ENCODE data around the gene SGSM1.
"Not testable (repeated sequence)": the region's sequence is repeated elsewhere in the genome, so short reads cannot be mapped to it uniquely, and the experiment has no call there.

Gene SGSM1

DNA sequence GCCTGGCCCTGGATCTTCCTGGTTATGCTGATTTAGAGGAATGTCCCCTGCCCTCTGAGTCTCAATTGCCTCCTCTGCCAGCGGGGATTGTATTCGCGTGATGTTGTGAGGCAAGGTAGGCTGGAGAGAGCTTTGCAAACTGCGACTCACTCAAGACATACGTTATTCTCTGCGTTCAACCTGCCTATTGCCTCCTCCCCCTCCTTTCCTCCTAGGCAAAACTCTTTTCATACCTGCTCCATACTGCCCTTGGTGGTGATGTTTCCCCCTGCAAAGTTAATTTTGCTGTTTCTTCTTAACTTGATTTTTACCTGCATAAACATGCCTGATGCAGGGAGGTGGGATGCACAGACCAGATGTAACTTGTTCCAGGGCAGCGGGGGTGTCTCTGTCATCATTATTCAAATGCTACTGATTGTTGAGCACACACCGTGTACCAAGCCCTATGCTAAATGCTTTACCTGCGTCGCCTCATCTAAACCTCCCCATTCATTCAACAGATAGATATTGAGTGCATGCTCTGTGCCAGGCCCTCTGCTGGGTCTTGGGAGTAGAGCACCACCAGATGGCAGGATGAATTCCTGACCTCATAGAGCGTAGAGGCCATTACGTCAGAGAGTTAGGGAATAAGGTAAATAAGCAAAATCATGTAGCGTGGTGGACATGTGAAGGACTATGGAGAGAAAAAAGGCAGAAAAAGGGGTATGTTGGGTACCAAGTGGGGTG lies 29.0 kb downstream of the SGSM1 start:
- in situ Hi-C loops (cut with MboI; ENCODE audit: low sequenced_read_pairs), result no loop called here

DNA sequence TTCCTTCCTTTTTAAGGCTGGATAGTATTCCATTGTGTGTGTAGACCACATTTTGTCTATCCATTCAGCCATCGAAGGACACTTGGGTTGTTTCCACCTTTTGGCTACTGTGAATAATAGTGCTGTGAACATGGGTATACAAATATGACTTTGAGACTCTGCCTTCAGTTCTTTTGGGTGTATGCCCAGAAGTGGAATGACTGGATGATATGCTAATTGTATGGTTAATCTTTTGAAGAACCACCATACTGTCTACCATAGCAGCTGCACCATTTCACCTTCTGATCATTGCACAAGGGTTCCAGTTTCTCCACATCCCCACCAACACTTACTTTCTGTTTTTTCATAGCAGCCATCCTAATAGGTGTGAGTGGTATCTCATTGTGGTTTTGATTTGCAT lies 30.3 kb downstream of the SGSM1 start:
- in situ Hi-C loops (cut with MboI; ENCODE audit: low sequenced_read_pairs), result no loop called here

DNA sequence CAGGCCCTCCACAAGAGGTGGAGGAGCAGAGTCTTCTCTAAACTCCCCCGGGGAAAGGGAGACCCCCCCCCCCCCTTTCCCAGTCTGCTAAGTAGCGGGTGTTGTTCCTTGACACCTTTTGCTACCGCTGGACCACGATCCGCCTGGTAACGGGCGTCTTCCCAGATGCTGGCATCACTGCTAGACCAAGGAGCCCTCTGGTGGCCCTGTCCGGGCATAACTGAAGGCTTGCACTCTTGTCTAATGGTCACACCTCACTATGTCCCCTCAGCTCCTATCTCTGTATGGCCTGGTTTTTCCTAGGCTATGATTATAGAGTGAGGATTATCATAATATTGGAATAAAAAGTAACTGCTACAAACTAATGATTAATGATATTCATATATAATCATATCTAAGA lies 31.5 kb downstream of the SGSM1 start:
- in situ Hi-C loops (cut with MboI; ENCODE audit: low sequenced_read_pairs), result not testable (repeated sequence)

DNA sequence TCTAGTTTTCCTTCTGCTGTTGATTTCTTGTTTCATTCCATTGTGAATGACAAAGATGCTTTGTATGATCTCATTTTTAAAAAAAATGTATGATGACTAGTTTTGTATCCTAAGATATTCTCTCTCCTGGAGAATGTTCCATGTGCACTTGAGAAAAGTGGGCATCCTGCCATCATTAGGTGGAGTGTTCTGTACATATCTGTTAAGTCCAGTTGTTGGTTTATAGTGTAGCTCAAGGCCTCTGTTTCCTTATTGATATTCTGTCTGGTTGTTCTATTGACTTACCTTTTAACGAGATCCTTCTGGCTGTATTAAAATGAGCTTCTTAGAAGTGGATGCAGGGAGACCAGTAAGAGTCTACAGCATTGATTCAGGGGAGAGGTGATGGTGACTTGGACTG lies 35.2 kb downstream of the SGSM1 start:
- in situ Hi-C loops (cut with MboI; ENCODE audit: low sequenced_read_pairs), result no loop called here

DNA sequence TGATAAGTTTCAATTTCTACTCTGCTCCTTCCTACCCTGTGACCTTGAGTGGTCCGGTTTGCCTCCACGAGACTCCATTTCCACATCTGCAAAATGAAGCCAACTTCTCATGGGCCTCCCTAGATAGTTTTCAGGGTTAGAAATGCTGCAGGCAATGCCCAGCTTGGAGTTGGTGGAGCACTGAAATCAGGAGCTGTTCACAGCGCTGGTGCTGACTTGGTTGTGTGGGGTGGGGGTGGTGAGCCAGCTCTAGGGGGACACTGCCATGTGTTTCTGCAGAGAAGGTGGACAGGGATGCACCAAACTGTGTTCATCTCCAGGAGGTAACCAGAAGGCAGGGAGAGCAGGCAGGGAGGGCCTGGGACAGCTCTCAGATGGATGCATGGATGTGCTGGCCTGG lies 37.0 kb downstream of the SGSM1 start:
- in situ Hi-C loops (cut with MboI; ENCODE audit: low sequenced_read_pairs), result no loop called here

DNA sequence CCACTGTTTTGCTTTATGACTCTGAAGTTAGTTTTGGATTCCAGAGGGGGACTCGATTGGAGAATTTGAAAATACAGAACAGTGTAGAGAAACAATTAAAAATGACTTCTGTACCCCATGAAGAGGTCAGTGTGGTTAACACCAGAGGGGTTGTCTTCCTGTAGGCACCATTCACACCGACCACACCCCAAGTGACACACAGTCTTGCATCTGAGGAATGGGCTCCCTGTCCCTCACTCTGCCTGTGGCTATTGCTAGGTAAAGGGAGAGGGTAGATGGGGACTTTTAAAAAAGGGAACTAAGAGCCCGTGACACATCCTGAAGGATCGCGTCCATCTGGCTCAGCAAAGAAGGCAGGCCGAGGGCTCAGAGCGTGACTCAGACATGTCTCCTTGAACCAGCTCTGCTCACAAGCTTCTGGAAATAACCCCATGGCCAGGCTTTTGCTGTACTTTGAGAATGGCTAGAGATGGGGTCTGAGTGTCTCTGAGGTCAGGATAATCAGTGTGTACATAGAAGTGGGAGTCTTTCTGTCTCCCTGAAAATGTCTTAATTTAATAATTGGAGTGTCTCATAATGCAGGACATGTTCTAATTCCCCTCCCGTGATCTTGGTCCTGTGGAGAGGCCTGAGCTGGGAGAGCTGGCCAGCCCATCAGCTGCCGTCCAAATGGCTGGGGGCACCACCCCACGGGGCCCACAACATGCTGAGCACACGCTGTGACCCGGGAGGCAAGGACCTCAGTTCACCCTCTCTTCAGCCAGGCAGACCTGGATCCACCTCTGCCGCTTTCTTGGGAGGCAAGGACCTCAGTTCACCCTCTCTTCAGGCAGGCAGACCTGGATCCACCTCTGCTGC lies 39.3 kb downstream of the SGSM1 start:
- in situ Hi-C loops (cut with MboI; ENCODE audit: low sequenced_read_pairs), result no loop called here

DNA sequence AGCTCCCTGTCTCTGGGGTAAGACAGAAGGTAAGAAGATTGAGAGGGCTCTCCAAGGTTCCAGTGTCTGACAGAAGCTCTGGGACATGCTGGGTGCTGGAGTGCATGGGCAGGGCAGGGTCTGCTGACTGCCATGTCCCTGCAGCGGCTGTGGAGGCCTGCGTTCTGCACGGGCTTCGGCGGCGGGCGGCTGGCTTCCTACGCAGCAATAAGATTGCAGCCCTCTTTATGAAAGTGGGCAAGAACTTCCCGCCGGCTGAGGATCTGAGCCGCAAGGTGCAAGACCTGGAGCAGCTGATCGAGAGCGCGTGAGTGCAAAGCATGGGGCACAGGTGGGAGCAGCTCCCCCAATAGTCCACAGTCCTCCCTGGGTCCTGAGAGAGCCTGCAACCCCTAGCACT lies 41.5 kb downstream of the SGSM1 start:
- in situ Hi-C loops (cut with MboI; ENCODE audit: low sequenced_read_pairs), result no loop called here

DNA sequence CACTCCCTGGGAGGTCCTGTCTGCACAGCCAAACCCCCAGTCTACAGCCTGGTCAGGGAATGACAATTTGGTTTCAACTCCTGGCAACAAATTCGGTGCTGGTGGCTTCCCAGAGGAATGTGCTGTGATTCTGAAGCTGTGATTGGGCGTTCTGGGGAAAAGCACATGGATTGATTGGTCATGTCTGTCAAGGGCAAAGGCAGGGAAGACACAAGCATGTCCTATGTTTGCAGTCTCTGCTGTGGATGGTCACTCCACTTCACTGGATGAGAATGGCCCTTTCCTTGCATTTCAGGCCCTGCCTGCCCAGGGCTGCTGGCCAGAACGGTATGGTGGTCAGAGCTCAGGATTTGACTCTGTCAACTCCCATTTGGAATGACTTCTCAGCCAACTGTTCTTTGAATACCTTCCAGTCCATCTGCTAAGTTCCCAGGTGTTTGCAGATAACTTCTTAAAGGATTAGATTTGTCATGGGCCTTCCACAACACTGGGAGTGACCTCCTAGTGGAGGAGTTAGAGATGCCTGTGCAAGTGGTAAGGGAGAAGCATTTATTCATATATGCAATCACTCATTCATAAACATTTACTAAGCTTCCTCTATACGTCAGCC lies 42.7 kb downstream of the SGSM1 start:
- in situ Hi-C loops (cut with MboI; ENCODE audit: low sequenced_read_pairs), result no loop called here

DNA sequence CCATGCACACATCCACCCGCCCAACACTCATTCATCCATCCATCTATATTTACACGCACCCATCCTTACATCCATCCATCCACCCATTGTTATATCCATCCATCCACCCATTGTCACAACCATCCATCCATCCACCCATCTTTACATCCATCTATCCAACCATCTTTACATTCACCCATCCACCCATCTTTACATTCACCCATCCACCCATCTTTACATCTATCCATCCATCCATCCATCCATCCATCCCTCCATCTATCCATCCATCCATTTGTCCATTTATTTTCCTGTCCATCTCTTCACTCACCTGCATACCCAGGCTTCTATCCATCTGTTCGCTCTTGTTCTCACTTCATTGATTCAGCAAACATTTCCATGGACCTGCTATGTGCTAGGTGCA lies 49.8 kb downstream of the SGSM1 start:
- in situ Hi-C loops (cut with MboI; ENCODE audit: low sequenced_read_pairs), result no loop called here

DNA sequence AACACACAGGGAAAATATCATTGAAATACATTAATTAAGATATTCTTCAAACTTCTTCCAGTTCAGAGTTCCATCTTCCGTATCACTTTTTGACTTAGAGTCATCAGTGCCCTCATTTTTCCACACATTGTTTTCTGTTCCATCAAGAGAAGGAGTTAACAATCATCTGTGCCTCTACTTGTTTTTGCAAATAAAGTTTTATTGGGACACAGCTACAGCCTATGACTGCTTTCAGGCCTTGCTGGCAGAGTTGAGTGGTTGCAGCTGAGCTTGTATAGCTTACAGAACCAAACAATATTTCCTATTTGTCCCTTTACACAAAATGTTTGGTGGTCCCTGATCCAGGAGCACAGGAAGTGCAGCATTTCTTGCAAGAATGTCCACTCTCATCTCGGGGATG lies 51.6 kb downstream of the SGSM1 start:
- in situ Hi-C loops (cut with MboI; ENCODE audit: low sequenced_read_pairs), result no loop called here

DNA sequence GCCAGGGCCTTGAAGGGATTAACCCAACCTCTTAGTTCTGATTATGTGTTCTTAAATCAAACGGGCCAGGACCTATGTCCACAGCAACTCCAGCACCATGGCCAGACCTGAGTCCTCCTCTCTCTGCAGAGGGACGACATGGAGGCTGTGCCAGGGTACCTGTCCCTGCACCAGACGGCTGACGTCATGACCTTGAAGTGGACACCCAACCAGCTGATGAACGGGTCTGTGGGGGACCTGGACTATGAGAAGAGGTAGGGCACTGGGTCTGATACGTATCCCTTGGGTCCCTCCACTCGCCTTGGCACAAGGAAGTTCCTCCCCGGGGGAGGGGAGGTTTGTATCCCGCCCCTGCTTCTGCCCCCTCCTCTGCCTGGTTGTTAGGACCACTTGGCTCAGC lies 53.6 kb downstream of the SGSM1 start:
- in situ Hi-C loops (cut with MboI; ENCODE audit: low sequenced_read_pairs), result no loop called here

DNA sequence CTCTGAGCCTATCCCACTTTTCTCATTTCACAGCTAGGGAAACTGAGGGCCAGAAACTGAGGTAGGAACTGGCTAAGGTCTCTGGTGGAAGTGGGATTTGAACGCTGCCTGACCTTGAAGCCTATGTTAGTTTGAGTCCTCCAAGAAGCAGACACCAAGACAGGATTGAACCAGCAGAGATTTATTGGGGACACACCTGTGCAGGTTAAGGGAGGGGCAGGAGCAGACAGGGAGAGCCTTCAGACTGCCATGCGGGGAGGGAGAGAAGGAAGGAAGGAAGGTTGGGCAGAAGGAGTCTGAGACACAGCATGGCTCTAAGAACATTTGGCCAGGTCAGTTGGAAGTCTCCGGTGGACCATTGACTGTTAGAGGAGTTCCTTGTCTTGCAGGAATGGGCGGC lies 59.5 kb downstream of the SGSM1 start:
- in situ Hi-C loops (cut with MboI; ENCODE audit: low sequenced_read_pairs), result no loop called here

DNA sequence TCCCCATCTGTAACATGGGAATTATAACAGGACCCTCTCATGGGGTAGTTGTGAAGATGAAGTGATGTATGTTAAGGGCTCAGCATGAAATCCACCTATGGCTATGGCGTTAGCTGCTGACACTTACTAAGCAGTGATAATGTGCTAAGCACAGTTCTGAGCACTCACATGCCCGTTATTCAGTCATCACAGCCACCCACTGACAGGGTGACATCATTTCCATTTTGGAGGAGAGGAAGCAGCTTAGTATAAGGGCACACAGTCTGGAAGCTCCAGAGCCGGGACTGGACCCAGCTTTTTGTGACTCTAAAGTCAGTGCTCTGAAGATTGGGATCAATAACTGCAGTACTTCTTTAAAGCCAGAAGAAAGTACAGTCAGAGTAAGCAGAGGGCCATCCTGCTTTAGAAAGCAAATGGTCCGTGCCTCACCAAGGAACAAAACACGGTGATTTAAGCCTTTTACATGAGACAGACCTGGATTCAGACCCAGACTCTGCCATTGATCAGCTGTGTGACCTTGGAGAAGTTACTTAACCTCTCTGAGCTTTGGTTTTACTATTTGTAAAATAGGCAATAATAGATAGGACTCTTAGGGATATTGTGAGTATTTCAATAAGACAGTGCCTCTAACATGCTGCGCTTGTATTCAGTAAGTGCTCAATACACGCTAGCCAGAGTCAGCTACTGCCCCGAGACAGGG lies 61.5 kb downstream of the SGSM1 start:
- in situ Hi-C loops (cut with MboI; ENCODE audit: low sequenced_read_pairs), result no loop called here

DNA sequence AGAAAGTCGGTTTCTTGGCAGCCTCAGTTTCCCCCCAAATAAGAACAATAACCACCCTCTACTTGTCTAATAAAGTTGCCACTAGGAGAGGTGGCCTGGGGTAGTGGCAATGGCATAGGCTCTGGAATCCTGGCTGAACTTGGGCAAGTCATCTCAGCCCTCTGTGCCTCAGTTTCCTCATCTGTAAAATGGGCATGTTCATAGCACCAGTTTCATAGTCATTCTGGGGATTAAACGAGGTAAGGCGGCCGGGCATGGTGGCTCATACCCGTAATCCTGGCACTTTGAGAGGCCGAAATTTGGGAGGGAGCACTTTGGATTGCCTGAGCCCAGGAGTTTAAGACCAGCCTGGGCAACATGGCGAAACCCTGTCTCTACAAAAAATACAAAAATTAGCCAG lies 63.0 kb downstream of the SGSM1 start:
- in situ Hi-C loops (cut with MboI; ENCODE audit: low sequenced_read_pairs), result no loop called here

DNA sequence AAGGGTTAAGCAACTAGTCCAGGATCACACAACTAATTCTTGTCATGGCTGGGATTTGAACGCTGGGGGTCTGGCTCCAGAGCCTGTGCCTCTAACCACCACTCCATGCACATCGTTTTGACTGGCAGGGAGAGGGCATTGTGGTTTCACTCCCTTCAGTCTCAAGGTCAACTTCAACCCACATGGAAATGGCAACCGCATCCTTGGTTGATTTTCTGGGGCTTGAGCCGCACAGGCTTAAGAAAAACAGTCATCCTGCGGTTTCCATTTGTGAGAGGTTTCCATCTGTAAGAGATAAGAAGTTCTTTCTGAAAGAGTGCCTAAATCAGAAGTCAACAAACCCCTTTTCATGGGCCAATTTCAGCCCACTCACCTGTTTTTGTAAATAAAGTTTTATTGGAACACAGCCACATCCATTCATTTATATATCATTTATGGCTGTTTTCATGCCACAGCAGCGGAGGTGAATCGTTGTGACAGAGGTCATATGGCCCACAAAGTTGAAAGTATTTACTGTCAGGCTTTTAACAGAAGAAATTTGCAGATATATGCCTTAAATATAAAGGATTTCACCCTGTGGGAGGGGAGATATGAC lies 65.7 kb downstream of the SGSM1 start:
- in situ Hi-C loops (cut with MboI; ENCODE audit: low sequenced_read_pairs), result no loop called here

DNA sequence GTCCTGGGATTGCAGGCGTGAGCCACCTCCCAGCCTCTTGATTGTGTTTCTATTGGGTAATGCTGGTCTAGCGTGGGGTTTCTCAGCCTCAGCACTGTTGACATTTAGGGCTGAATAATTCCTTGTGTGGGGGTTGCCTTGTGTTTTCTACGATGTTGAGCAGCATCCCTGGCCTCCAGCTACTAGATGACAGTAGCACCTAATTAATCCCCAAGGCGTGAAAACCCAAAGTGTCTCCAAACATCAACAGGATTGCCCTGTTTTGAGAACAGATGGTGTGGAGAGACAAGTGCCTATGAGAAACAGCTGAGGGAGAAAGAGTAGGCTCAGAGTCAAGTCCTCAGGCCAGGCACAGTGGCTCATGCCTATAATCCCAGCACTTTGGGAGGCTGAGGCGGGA lies 67.2 kb downstream of the SGSM1 start:
- in situ Hi-C loops (cut with MboI; ENCODE audit: low sequenced_read_pairs), result no loop called here

DNA sequence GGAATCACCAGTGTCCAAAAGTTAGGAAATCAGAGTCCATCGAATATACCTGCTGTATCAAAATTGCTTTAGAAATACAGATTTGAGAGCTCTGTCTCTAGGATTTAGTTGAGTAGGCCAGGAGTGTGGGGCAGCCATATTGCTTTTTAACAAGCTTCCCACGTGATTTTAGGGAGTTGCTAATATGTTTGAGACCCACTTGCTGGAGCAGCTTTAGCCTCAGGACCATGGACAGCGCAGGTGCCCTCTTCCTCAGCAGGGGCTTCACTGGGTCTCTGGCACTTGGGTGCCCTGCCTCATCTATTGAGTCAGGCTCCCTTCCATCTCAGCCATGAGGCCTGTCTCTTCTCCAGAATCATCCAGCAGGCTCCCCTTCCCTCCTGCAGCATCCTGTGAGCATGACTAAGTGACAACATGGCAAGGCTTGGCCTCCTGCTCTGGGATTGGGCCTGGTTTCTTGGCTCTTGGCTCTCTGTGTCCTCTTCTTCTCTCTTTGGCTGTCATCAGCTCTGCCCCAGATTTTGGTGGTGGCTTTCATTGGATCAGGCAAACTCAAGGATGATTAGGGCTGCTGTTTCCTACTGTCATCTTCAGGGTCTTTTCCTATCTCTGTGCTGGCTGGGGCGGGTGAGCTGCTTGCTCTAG lies 70.0 kb downstream of the SGSM1 start:
- in situ Hi-C loops (cut with MboI; ENCODE audit: low sequenced_read_pairs), result no loop called here

DNA sequence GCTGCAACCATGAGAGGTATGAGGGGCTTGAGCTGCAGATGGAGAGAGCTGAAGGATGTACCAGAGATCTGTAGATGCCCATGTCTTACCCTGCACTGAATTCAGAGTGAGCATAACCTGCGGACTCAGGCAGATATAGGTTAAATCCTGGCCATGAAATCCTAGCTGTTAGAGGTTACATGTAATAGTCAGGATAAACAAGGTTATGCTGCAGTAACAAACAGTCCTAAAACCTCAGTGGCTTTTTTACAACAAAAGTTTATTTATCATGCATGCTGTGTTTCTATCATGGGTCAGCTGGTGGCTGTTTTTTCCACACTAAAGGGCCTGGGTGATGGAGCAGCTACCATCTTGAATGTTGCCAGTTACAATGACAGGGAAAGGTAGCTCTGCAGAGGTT lies 70.7 kb downstream of the SGSM1 start:
- in situ Hi-C loops (cut with MboI; ENCODE audit: low sequenced_read_pairs), result no loop called here

DNA sequence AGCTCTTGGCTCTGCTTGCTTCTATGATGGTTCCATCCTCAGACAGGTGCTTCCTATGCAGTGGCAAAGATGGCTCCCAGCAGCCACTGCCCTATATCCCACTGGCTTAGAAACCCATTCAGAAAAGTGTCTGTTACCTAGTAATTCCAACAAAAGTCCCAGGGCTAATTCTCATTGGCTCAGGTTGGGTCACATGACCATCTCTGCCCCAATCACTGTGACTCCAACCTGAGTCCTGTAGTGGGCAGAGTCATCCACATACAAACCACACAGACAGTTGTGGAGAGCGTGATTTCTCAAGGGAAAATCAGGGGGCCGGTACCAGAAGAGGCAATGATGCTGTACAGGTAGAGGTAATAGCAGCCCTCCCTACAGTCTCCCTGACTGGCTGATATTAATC lies 73.0 kb downstream of the SGSM1 start:
- in situ Hi-C loops (cut with MboI; ENCODE audit: low sequenced_read_pairs), result no loop called here

DNA sequence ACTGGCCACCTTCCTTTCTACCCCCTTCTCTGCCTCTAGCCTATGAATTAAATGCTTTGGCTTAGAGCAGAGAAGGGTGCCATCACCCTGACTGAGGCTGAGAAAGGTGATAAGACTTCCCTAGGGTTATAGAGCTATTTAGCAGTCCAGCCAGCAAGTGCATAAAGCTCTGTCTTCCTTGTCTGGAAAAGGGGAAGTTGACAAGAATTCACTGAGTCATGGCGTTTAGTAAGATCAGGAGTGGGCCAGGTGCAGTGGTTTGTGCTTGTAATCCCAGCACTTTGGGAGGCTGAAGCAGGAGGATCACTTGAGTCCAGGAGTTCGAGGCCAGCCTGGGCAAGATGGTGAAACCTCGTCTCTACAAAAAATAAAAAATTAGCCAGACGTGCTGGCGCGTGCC lies 77.4 kb downstream of the SGSM1 start:
- in situ Hi-C loops (cut with MboI; ENCODE audit: low sequenced_read_pairs), result no loop called here

DNA sequence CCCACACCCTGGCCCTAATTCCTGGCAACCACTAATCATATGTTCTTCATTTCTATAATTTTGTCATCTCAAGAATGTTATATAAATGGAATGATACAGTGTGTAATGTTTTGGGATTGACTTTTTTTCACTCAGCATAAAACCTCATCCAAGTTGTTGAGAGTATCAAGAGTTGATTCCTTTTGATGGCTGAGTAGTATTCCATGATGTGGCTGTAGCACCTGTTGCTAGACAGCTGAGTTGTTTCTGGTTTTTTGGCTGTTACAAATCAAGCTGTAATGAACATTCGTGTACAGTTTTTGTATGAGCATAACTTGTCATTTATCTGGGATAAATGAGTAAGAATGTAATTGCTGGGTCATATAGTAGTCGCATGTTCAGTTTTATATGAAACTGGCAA lies 81.2 kb downstream of the SGSM1 start:
- in situ Hi-C loops (cut with MboI; ENCODE audit: low sequenced_read_pairs), result no loop called here

All from HL-60/S4 treated with retinoic acid at 250 ng/mL for 4 days and 3 days (cell line).